RWPE2 (cell line): Measurements from ENCODE around the gene DGCR2.

Experiments used
- ATAC-seq: fragments of 200-7000 bp; cut with Tn5 transposase; 3 replicates; pipeline ENCODE4 v1.9.1; 2021; ENCODE audit warnings: low read depth
- DNase-seq: peaks from one replicate; pipeline ENCODE4 v3.0.0-alpha.2; 2020; ENCODE audit warnings: low spot score
- H3K27ac ChIP-seq: fragments of 450-650 bp; 2 replicates; pipeline ENCODE4 v1.5.1; 2017; ENCODE audit warnings: mild to moderate bottlenecking; ENCODE audit not compliant: poor library complexity, severe bottlenecking
- H3K27me3 ChIP-seq: fragments of 250-450 bp; sonication (Bioruptor Pico); 2 replicates; pipeline ENCODE4 v1.5.1; 2021; ENCODE audit warnings: mild to moderate bottlenecking, moderate library complexity; ENCODE audit not compliant: insufficient read depth, poor library complexity, severe bottlenecking
- H3K36me3 ChIP-seq: fragments of 250-450 bp; sonication (Bioruptor Pico); 2 replicates; pipeline ENCODE4 v1.5.1; 2020; ENCODE audit warnings: low read depth, mild to moderate bottlenecking, moderate library complexity
- H3K4me1 ChIP-seq: fragments of 250-450 bp; sonication (Bioruptor Pico); 2 replicates; pipeline ENCODE4 v1.5.1; 2021; ENCODE audit warnings: mild to moderate bottlenecking, moderate library complexity; ENCODE audit not compliant: insufficient read depth, poor library complexity, severe bottlenecking
- H3K4me3 ChIP-seq: fragments of 250-450 bp; sonication (Bioruptor Pico); 2 replicates; pipeline ENCODE4 v1.5.1; 2021; ENCODE audit warnings: mild to moderate bottlenecking, moderate library complexity; ENCODE audit not compliant: severe bottlenecking
- H3K9me3 ChIP-seq: fragments of 250-450 bp; sonication (Bioruptor Pico); 2 replicates; pipeline ENCODE4 v1.5.1; 2021; ENCODE audit warnings: mild to moderate bottlenecking, moderate library complexity; ENCODE audit not compliant: severe bottlenecking
- TF ChIP-seq, protein P1 (sequence below): fragments of 450-650 bp; IDR thresholded peaks from one replicate; pipeline ENCODE4 v1.5.1; 2017; ENCODE audit warnings: mild to moderate bottlenecking, moderate library complexity; ENCODE audit not compliant: poor library complexity, severe bottlenecking

DGCR2 gene

DNA sequence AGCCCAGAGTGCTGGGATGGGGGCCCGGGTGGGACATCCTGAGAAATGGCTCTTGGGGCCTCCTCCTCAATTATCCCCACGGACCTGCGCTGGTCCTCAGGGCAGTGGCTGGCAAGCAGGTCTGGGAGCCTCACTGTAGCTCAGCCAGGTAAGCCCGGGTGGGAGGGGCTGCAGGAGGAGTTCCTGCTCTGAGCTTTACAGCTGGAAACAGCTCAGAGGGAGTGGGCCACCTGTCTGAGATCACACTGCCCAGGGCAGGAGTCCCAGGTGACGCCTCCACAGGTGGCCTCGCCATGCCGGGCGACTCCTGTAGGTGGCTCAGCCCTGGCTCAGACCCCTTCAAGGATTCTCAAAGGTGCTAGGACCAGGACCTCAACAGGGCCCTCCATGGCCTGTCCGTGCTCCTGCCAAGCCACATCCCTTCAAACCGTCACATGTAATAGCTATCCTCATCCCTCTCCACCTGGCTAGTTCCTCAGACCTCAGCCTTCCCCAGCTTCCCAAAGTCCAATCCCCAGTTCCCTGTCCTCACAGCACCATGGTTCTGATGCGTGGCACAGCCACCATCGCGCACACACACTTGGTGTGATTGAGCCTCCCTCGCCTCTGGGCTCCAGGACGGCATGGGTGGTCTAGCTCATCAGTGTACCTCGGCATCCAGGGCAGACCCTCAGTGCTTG is 5.3 kb upstream of the DGCR2 start:
- DNase-seq (no peak), ATAC-seq (no peak)
- Histone ChIP-seq H3K27me3 (no peaks in the 10 kb centered on the region), H3K4me1 (peaks cover 10% of the 10 kb centered on the region), H3K27ac (no peak overlapping the region), H3K4me3 (no peak overlapping the region), H3K9me3 (no peaks in the 10 kb centered on the region), H3K36me3 (no peaks in the 10 kb centered on the region)
- TF ChIP-seq, protein P1, sequence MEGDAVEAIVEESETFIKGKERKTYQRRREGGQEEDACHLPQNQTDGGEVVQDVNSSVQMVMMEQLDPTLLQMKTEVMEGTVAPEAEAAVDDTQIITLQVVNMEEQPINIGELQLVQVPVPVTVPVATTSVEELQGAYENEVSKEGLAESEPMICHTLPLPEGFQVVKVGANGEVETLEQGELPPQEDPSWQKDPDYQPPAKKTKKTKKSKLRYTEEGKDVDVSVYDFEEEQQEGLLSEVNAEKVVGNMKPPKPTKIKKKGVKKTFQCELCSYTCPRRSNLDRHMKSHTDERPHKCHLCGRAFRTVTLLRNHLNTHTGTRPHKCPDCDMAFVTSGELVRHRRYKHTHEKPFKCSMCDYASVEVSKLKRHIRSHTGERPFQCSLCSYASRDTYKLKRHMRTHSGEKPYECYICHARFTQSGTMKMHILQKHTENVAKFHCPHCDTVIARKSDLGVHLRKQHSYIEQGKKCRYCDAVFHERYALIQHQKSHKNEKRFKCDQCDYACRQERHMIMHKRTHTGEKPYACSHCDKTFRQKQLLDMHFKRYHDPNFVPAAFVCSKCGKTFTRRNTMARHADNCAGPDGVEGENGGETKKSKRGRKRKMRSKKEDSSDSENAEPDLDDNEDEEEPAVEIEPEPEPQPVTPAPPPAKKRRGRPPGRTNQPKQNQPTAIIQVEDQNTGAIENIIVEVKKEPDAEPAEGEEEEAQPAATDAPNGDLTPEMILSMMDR, result no peak

DNA sequence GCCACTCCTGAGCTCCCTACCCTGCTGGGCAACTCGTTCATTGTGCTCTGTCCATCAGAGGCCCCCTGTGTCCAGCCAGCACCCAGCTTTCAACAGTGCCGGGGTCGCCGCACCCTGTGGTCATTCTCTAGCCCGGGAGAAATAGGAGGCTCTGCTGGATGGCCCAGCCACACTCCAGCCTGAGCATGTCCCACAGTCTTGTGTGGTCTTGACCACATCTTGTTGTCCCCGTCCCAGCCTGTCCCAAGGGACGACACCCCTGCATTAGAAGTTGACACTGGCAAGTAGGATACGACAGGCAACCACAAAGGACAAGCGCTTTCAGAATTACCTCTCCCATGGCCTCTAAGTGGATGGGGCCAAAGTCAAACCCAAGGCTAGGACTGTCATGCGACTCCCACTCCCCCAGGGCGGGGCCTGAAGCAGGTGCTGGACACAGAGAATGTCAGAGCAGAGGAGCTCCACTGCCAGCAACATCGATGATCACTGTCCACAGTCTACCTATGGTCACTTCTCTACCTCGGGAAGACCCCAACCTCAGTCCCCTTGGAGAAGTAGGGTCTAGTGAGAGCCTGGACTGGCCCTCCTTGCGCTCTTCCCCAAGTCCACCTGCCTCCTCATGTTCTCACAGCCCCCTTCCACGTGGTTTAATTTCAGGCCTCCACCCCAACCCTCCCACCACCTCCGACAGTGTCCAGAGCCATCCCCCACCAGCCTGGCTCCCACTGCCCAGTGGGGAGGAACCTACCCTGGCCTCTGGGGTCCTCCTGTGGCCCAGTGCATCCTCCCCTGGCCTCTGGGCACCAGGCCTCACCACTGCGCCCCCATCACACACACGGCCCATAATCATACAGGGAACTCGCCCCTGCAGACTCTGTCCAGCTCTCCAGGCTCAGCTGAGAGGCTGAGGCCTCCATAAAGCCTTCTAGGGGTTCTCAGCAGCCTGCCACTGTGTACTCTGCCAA is 4.4 kb upstream of the DGCR2 start:
- H3K27me3 ChIP-seq, result no peaks in the 10 kb centered on the region
- ATAC-seq, result no peak
- no peak overlapping the region for H3K27ac ChIP-seq
- H3K4me3 ChIP-seq, result no peak overlapping the region
- no peaks in the 10 kb centered on the region for H3K36me3 ChIP-seq
- H3K9me3 ChIP-seq, result no peaks in the 10 kb centered on the region
- TF ChIP-seq, protein P1, result no peak
- H3K4me1 ChIP-seq, result peaks cover 10% of the 10 kb centered on the region
- no peak for DNase-seq

DNA sequence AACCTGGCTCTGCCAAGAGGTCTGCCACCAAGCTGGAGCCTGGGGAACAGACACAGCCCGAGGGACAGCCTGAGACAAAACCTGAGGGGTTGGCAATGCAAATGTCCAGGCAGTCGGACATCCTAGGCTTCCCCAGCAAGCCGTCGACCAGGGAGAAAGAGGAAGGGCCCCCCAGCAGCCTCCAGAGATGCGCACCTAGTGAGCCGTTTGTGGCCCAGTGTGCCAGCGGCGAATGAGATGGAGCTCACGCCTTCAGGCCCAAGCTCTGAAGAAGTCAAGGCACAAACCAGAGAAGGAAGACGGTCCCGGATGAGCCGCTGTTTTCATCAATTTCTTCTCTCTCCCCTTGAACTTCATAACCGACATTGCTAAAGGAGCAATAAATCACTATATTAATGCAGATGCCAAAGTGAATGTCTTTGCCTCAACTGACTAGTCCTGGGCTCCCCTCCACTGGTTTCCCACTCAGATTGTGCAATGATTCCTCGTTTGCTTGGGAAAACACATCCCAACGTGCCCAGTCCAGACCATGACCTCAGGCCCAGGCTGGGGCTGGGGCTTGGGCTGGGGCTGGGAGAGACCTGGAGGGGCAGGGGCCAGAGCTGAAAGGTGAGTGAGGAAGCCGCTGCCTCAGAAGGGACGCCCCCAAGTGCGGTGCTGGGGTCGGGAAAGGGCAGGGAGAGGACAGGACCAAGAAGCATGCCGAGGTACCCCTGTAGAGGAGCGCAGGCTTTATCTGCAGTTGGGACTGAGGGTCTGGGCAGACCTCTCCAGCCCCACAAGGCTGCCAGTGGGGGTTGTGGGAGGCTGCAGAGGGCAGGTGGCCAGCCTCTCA is 3.5 kb upstream of the DGCR2 start:
- Histone ChIP-seq H3K4me1 (peaks cover 11% of the 10 kb centered on the region), H3K36me3 (no peaks in the 10 kb centered on the region), H3K4me3 (no peak overlapping the region), H3K9me3 (no peaks in the 10 kb centered on the region), H3K27me3 (no peaks in the 10 kb centered on the region), H3K27ac (no peak overlapping the region)
- TF ChIP-seq, protein P1, result no peak
- ATAC-seq, result no peak
- DNase-seq, result no peak

DNA sequence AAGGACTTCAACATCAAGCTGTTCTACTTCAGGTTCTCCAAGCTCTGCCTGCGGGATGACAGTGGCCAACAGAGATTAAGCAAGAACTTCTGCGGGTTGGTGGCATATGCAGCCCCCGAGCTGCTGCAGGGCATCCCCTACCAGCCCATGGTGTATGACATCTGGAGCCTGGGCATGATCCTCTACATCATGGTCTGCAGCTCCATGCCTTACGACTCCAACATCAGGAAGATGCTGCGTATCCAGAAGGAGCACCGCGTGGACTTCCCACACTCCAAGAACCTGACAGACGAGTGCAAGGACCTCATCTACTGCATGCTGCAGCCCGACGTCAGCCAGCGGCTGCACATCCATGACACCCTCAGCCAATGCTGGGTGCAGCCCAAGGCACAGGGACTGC is 2.8 kb upstream of the DGCR2 start:
- Histone ChIP-seq H3K4me3 (no peak overlapping the region), H3K36me3 (peaks cover 6% of the 10 kb centered on the region), H3K27me3 (no peaks in the 10 kb centered on the region), H3K4me1 (peaks cover 11% of the 10 kb centered on the region), H3K9me3 (no peaks in the 10 kb centered on the region), H3K27ac (no peak overlapping the region)
- TF ChIP-seq, protein P1, result no peak
- ATAC-seq, result no peak
- no peak for DNase-seq
